SK-N-SH (cell line): ENCODE results near the gene CHFR. TPM values are rescaled to one million over a fixed set of nuclear protein-coding genes. Genes with fewer than 3 reads are reported as not detected.

Experiments used
- CTCF ChIA-PET: fragments of 300-600, 350-600 bp; formaldehyde crosslinking; extraction: SDS; loops from one replicate; lab custom pipeline; 2021; lab: Yijun Ruan, JAX
- POLR2A ChIA-PET: fragments of 350-600 bp; sonication (Branson Sonifier 250); formaldehyde crosslinking; extraction: SDS; loops from one replicate; lab custom pipeline; 2020; ENCODE audit warnings: antibody characterized with exemption, inconsistent platforms; lab: Yijun Ruan, JAX
- DNase-seq: peaks from one replicate; pipeline ENCODE4 v3.0.0; 2012
- H2AFZ ChIP-seq: fragments of 200-600 bp; sonication (generic); 2 replicates; pipeline ENCODE4 v1.8.1; 2016; ENCODE audit warnings: antibody characterized with exemption, mild to moderate bottlenecking, low read depth
- H3F3A ChIP-seq: fragments of 200-600 bp; sonication (generic); replicated peaks from 2 replicates; pipeline ENCODE3; 2016; ENCODE audit warnings: antibody characterized with exemption, mild to moderate bottlenecking; ENCODE audit not compliant: insufficient read depth
- H3K27ac ChIP-seq, 2 experiments: fragments of 200-500 bp in 1 of 2; fragments of 200-600 bp in 1 of 2; sonication (Bioruptor generic) in 1 of 2; sonication (generic), shearing (Covaris generic) in 1 of 2; 2 replicates each; pipeline versions ENCODE4 v1.5.1 to v1.6.1; 2014 to 2016; ENCODE audit warnings: low read depth in 2 of 2, inconsistent platforms in 1 of 2, low read length in 1 of 2, mild to moderate bottlenecking in 1 of 2, mixed read lengths in 1 of 2
- H3K27me3 ChIP-seq: fragments of 200-600 bp; sonication (generic), shearing (Covaris generic); 2 replicates; pipeline ENCODE4 v1.6.1; 2016; ENCODE audit warnings: mixed run types; ENCODE audit not compliant: insufficient read depth
- H3K36me3 ChIP-seq, 2 experiments: fragments of 200-500 bp in 1 of 2; fragments of 200-600 bp in 1 of 2; sonication (Bioruptor generic) in 1 of 2; sonication (generic) in 1 of 2; replicated peaks in 1 of 2; 2 replicates each; pipeline versions ENCODE3 to v1.5.1; 2014 to 2016; ENCODE audit warnings: low read length in 1 of 2, mild to moderate bottlenecking in 1 of 2; ENCODE audit not compliant: insufficient read depth in 2 of 2, control insufficient read depth in 1 of 2
- H3K4me1 ChIP-seq, 2 experiments: fragments of 200-500 bp in 1 of 2; fragments of 200-600 bp in 1 of 2; sonication (Bioruptor generic) in 1 of 2; sonication (generic), shearing (Covaris generic) in 1 of 2; 2 replicates each; pipeline versions ENCODE4 v1.5.1 to v1.6.1; 2014 to 2016; ENCODE audit warnings: low read depth in 1 of 2, low read length in 1 of 2, mixed run types in 1 of 2; ENCODE audit not compliant: insufficient read depth in 2 of 2, control insufficient read depth in 1 of 2
- H3K4me2 ChIP-seq: fragments of 200-600 bp; sonication (generic), shearing (Covaris generic); 2 replicates; pipeline ENCODE4 v1.6.1; 2017; ENCODE audit warnings: mixed run types
- H3K4me3 ChIP-seq, 2 experiments: fragments of 200-500 bp in 1 of 2; fragments of 200-600 bp in 1 of 2; sonication (Bioruptor generic) in 1 of 2; sonication (generic), shearing (Covaris generic) in 1 of 2; 2 replicates each; pipeline versions ENCODE4 v1.5.1 to v1.8.1; 2014 to 2016; ENCODE audit warnings: low read depth in 2 of 2, inconsistent platforms in 1 of 2, low read length in 1 of 2, mild to moderate bottlenecking in 1 of 2, mixed read lengths in 1 of 2, moderate library complexity in 1 of 2
- H3K79me2 ChIP-seq: fragments of 200-600 bp; sonication (generic); 2 replicates; pipeline ENCODE4 v1.8.1; 2017; ENCODE audit warnings: mild to moderate bottlenecking; ENCODE audit not compliant: insufficient read depth
- H3K9ac ChIP-seq: fragments of 200-600 bp; sonication (generic); 2 replicates; pipeline ENCODE4 v1.6.1; 2017; ENCODE audit warnings: mixed run types
- H3K9me2 ChIP-seq: fragments of 200-600 bp; sonication (generic); 2 replicates; pipeline ENCODE4 v1.6.1; 2017; ENCODE audit warnings: mixed run types
- H3K9me3 ChIP-seq: fragments of 200-600 bp; sonication (generic); 2 replicates; pipeline ENCODE4 v1.6.1; 2017; ENCODE audit warnings: mixed run types, mild to moderate bottlenecking, moderate library complexity
- H4K20me1 ChIP-seq: fragments of 200-600 bp; sonication (generic); 2 replicates; pipeline ENCODE4 v1.6.1; 2017; ENCODE audit warnings: mild to moderate bottlenecking, mixed run types; ENCODE audit not compliant: insufficient read depth
- CHD2 ChIP-seq: fragments of 150-350 bp; IDR thresholded peaks from 2 replicates; pipeline ENCODE4 v1.6.1; 2018; ENCODE audit warnings: low read length; ENCODE audit not compliant: partially characterized antibody
- EP300 ChIP-seq, 2 experiments: IDR thresholded peaks; 2 replicates each; pipeline versions ENCODE4 v1.4.0 to v1.6.1; 2012; ENCODE audit warnings: borderline replicate concordance in 1 of 2, low read depth in 1 of 2, low read length in 1 of 2
- EZH2phosphoT487 ChIP-seq: fragments of 200-600 bp; sonication (generic); IDR thresholded peaks from 2 replicates; pipeline ENCODE4 v1.6.1; 2017; ENCODE audit warnings: low read depth, mixed run types, mild to moderate bottlenecking, antibody characterized with exemption, moderate library complexity, borderline replicate concordance
- FOSL2 ChIP-seq: IDR thresholded peaks from 2 replicates; pipeline ENCODE4 v1.4.0; 2012; ENCODE audit warnings: low read depth, mild to moderate bottlenecking, moderate library complexity, borderline replicate concordance
- FOXM1 ChIP-seq: IDR thresholded peaks from 2 replicates; pipeline ENCODE4 v1.4.0; 2012; ENCODE audit warnings: low read depth, mild to moderate bottlenecking
- IRF3 ChIP-seq: fragments of 150-350 bp; IDR thresholded peaks from 2 replicates; pipeline ENCODE4 v1.6.1; 2016; ENCODE audit warnings: mild to moderate bottlenecking, low read depth, low read length
- MAX ChIP-seq: IDR thresholded peaks from 2 replicates; pipeline ENCODE4 v1.4.0; 2012; ENCODE audit warnings: low read depth
- MEF2A ChIP-seq: IDR thresholded peaks from 2 replicates; pipeline ENCODE4 v1.4.0; 2012; ENCODE audit warnings: low read depth, borderline replicate concordance
- RAD21 ChIP-seq: IDR thresholded peaks from 2 replicates; pipeline ENCODE4 v1.6.1; 2012; ENCODE audit warnings: mild to moderate bottlenecking, low read length
- REST ChIP-seq: IDR thresholded peaks from 2 replicates; pipeline ENCODE4 v1.6.1; 2012; ENCODE audit warnings: mild to moderate bottlenecking, low read depth, low read length, moderate library complexity
- RFX5 ChIP-seq: IDR thresholded peaks from 2 replicates; pipeline ENCODE4 v1.6.1; 2012; ENCODE audit warnings: mild to moderate bottlenecking, improper control_type of control experiment, low read length
- RXRA ChIP-seq: IDR thresholded peaks from 2 replicates; pipeline ENCODE4 v1.4.0; 2012; ENCODE audit warnings: low read depth, mild to moderate bottlenecking, borderline replicate concordance
- SIN3A ChIP-seq: IDR thresholded peaks from 2 replicates; pipeline ENCODE4 v1.6.1; 2012; ENCODE audit warnings: low read depth, mild to moderate bottlenecking, low read length, moderate library complexity, borderline replicate concordance
- SMC3 ChIP-seq: IDR thresholded peaks from 2 replicates; pipeline ENCODE4 v1.6.1; 2012; ENCODE audit warnings: low read depth, low read length, improper control_type of control experiment
- TAF1 ChIP-seq: IDR thresholded peaks from 2 replicates; pipeline ENCODE4 v1.6.1; 2012; ENCODE audit warnings: low read depth, mild to moderate bottlenecking, low read length, moderate library complexity, borderline replicate concordance
- TCF12 ChIP-seq: IDR thresholded peaks from 2 replicates; pipeline ENCODE4 v1.4.0; 2012
- TEAD4 ChIP-seq: IDR thresholded peaks from 2 replicates; pipeline ENCODE4 v1.4.0; 2012; ENCODE audit warnings: mild to moderate bottlenecking, borderline replicate concordance; ENCODE audit not compliant: insufficient read depth
- USF2 ChIP-seq: fragments of 150-350 bp; IDR thresholded peaks from 2 replicates; pipeline ENCODE4 v1.6.1; 2017; ENCODE audit warnings: antibody characterized with exemption, low read length, low read depth, borderline replicate concordance
- YY1 ChIP-seq: IDR thresholded peaks from 2 replicates; pipeline ENCODE4 v1.4.0; 2012; ENCODE audit warnings: low read depth, mild to moderate bottlenecking
- ZBTB33 ChIP-seq: IDR thresholded peaks from 2 replicates; pipeline ENCODE4 v1.4.0; 2012; ENCODE audit warnings: low read depth, borderline replicate concordance
- WGBS: methylation state at CpG from one replicate; pipeline ENCODE4 v1.1.6; 2017; ENCODE audit warnings: low lambda C conversion rate; 5-methylcytosine and 5-hydroxymethylcytosine counted together
- polyA plus RNA-seq, 3 experiments: library from polyadenylated mRNA; depleted of rRNA; stranded (reverse); fragments of >200 nt; gene quantifications; 2 replicates each; pipeline ENCODE4 v1.2.3, GENCODE V29; 2012

Gene CHFR
- polyA plus RNA-seq, 1 of the 3 experiments (the other 2 are of a cell fraction), result 31.6 TPM

- 88% methylated on average over 8 of the region's 8 CpGs for WGBS
- no peak overlapping the region for H3K27ac ChIP-seq
- no peak overlapping the region for H2AFZ ChIP-seq
- no peaks in the 10 kb centered on the region for H3K79me2 ChIP-seq
- no peak overlapping the region for H3K4me2 ChIP-seq
- no peak overlapping the region for H3K9ac ChIP-seq
- no peaks in the 10 kb centered on the region for H3K9me2 ChIP-seq
- ChIA-PET CTCF (no interaction called here), POLR2A (no interaction called here)
- peaks cover 8% of the 10 kb centered on the region for H3F3A ChIP-seq
- TF ChIP-seq EP300 (IDR thresholded peaks at IDR 0.05; ENCODE audit: borderline replicate concordance in 1 of 2, low read depth in 1 of 2, low read length in 1 of 2) (no peak), SMC3 (no peak), RXRA (no peak), IRF3 (no peak), RFX5 (no peak), MEF2A (no peak), REST (no peak), RAD21 (no peak), TAF1 (no peak), SIN3A (no peak), FOXM1 (no peak), MAX (no peak), CHD2 (no peak), EZH2phosphoT487 (no peak), TEAD4 (no peak), TCF12 (no peak), USF2 (no peak), FOSL2 (no peak), ZBTB33 (no peak), YY1 (no peak)
- H3K9me3 ChIP-seq, result peaks cover 63% of the 10 kb centered on the region
- peaks cover 6 to 39% of the 10 kb centered on the region in 2 experiments for H3K36me3 ChIP-seq
- H3K27me3 ChIP-seq, result no peaks in the 10 kb centered on the region
- H3K4me3 ChIP-seq, result no peak overlapping the region; a peak in 1 of 4 replicates
- no peaks in the 10 kb centered on the region for H3K4me1 ChIP-seq
- H4K20me1 ChIP-seq, result no peaks in the 10 kb centered on the region
- DNase-seq, result no peak
These were observed 38.4 kb upstream of the CHFR start for GRCh38 chr12:132925597-132926414.
